Embryonic facial prominence (tissue), 1 donor: ENCODE results near the gene POLD1.

Source experiments
- DNase-seq: peaks from one replicate; pipeline ENCODE4 v3.0.0-alpha.2; 2016; ENCODE audit errors: extremely low spot score

Gene POLD1

GRCh38 chr19:50418176-50419021, 34.3 kb downstream of the POLD1 start, which contains the start of gene SPIB:
TSS of gene SPIB (plus strand) at chr19:50418938. CDS start at chr19:50418963, 25 bp downstream.
- no peak for DNase-seq

- no peak for DNase-seq
Observed at GRCh38 chr19:50419022-50419579, 35.0 kb downstream of the POLD1 start.

DNA sequence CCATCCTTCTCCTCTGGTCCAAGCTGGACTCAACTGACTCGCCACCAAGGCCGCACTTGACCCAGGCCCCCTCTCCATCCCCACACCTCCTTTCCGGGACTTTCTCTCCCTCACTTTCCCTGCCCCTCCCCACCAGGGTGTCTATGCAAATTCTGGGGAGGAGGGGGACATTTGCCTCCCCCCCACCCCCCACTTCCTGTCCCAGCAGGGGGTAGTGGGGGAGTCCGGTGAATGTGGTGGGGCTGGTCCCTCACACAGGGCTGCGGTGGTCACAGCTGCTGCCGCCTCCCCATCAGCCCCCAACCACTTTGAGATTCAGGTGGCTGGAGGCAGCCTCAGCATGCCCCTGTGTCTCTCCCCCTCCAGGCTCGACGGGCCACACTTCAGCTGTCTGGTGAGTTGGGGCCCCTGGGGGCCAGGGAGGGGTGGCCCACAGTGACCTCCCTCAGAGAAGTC, 35.5 kb downstream of the POLD1 start:
- DNase-seq: no peak

DNA sequence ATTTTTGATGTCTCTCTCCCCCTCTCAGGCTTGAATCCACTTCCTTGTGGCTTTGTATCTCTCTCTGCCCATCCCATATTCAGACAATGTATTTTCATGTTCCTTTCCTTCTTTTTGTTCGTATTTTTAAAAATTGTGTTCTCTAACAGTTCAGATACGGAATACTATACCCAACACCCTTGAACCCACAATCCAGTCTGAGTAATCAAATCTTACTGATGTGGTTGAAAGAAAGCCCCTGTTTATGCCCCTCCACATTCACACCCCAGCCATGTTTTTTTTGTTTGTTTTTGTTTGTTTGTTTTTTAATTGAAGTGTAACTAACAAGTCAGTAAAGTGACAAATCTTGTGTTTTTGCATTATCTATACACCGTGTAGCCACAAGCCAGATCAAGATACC, 36.0 kb downstream of the POLD1 start:
- DNase-seq: no peak

- DNase-seq: no peak
Observed at GRCh38 chr19:50420808-50421207, 36.7 kb downstream of the POLD1 start.

DNA sequence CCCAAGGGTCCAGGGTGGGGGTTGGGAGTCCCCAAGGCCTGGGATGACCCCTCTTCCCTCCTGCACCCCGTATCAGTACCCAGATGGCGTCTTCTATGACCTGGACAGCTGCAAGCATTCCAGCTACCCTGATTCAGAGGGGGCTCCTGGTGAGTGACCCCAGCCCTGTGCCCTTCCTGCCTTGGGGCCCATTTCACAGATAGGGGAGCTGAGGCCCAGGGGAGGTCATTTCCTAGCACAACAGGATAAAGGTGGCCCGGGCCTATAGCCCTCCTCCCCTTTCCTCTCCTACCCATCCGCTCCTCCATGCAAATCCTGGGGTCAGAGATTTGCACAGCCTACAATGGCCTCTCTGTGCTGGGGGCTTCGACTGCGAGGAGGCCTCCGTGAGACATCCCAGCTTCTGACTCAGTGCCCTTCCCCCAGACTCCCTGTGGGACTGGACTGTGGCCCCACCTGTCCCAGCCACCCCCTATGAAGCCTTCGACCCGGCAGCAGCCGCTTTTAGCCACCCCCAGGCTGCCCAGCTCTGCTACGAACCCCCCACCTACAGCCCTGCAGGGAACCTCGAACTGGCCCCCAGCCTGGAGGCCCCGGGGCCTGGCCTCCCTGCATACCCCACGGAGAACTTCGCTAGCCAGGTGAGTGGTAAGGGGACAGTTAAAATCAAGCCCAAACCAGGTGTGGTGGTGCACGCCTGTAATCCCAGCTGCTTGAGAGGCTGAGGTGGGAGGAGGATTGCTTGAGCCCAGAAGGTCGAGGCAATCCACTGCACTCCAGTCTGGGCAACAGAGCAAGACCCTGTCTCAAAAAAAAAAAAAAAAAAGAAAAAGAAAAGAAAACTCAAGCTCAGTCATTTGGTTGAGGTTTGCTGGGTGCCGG, 38.5 kb downstream of the POLD1 start:
- DNase-seq: no peak

DNA sequence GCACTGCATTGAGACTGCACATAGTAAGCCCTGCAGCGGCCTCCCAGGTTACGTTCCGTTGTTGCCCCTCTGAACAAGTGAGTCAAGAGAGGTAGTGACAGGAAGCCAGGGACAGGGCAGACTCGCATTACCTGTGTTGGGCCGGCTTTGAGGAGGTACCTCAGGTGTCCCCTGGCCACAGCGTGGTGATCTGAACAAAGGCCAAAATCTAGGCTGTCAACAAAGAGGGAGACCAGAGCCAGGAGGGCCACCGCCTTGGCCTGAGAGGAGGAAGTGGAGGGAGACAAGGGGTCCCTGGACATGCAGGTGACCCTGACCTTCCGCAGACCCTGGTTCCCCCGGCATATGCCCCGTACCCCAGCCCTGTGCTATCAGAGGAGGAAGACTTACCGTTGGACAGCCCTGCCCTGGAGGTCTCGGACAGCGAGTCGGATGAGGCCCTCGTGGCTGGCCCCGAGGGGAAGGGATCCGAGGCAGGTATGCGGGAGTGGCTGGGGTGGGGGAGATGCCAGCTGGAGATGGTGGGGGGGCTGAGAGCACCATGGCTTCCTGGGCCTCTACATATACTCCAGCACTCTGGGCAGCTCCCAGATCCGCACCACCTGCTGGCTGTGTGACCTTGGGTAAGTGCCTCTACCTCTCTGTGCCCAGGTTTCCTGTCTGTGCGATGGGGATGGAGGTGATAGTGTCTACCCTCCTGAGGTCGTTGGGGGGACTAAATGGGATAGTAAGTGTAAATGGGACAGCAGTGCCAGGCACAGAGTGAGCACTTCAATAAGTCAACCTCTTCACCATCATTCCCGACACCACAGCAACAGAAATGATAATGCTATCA, 39.3 kb downstream of the POLD1 start:
- DNase-seq: no peak

DNA sequence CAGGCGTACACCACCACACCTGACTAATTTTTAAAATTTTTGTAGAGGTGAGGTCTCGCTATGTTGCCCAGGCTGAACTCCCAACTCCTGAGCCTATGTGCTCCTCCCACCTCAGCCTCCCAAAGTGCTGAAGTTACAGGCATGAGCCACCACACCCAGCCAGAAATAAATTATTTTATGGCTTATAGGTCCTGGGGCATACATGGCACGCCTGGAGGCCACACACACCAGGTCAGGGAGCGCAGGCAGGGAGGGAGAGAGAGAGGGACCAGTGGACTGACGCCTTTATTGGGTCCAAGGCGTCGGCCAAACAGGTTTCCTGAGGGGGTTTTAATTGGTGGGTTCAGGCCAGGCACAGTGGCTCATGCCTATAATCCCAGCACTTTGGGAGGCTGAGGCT, 41.4 kb downstream of the POLD1 start:
- DNase-seq: no peak

DNA sequence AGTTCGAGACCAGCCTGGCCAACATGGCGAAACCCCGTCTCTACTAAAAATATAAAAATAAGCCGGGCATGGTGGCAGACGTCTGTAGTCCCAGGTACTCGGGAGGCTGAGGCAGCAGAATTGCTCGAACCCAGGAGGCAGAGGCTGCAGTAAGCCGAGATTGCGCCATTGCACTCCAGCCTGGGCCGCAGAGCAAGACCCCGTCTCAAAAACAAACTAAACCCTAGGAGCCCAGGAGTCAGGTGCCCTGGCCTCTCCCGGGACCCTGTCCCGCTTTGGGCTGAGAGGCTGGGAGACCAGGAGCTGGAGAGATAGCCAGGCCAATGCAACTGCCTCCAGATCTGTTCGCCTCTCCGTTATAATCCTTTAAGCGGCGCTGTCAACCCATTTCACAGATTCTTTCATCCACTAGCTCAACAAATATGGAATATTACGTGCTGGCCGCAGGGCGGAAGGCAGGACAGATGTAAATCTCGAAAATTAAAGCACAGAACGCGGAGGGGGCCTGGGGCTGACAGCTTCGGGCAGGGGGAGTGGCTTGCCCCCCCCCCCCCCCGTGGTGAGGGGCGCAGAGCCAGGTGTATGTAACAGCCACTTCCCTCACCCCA, 43.3 kb downstream of the POLD1 start:
- no peak for DNase-seq

GRCh38 chr19:50427997-50428425, 43.9 kb downstream of the POLD1 start:
- peak; percentile 60 for DNase-seq

DNA sequence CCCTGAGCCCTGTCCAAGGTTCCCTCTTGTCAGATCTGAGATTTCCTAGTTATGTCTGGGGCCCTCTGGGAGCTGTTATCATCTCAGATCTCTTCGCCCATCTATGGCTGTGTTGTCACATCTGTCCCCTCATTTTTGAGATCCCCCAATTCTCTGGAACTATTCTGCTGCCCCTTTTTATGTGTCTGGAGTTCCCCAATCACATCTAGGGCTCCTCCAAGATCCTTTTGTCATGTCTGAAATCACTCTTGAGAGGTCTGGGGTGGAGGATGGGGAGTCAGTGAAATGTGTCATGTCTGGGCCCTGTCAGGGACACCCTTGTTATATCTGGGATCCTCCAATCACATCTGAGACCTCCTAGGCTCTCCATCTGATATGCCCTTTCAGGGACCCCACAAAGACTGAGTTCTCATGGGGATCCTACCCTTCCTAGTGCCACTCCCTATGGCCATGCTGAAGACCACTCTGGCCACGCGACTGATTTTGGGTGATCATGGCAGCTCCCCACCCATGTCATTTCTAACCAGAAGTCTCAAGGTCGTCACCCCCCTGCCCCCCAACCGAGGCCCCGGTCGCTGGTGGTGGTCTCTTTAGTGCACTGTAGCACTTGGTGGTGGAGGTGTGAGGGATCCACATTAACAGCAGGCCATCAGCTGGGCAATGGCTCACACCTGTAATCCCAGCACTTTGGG, 44.8 kb downstream of the POLD1 start:
- DNase-seq: no peak

DNA sequence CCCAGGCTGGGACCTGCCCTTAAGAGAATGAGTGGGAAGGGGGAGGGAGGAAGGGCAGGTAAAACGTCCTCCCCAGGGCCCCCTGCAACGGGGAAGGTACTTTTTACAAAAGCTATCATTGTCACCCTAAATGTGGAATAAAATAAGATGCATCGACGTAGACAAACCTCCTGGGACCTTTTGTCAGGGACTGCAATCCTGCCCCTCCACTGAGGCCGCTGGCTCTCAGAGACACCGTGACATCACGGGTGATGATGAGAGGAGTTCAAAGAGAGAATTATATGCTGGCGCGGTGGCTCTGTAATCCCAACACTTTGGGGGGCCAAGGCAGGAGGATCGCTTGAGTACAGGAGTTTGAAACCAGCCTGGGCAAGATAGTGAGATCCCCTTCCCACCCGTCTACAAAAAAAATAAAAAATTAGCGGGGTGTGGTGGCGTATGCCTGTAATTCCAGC, 46.8 kb downstream of the POLD1 start:
- DNase-seq: no peak

- DNase-seq: peak; percentile 73
Observed at GRCh38 chr19:50431343-50432220, 47.4 kb downstream of the POLD1 start.

GRCh38 chr19:50432221-50433028, 48.3 kb downstream of the POLD1 start, which contains the start of gene MYBPC2:
TSS of gene MYBPC2 (plus strand) at chr19:50432892. CDS start at chr19:50432954, 62 bp downstream.
- peak; percentile 36 for DNase-seq

- no peak for DNase-seq
Observed at GRCh38 chr19:50433201-50434180, 49.3 kb downstream of the POLD1 start.

GRCh38 chr19:50434525-50434924, 50.4 kb downstream of the POLD1 start:
- no peak for DNase-seq

GRCh38 chr19:50435221-50435620, 51.1 kb downstream of the POLD1 start:
- no peak for DNase-seq
